ENCODE data around the gene EFCAB11.

DNA sequence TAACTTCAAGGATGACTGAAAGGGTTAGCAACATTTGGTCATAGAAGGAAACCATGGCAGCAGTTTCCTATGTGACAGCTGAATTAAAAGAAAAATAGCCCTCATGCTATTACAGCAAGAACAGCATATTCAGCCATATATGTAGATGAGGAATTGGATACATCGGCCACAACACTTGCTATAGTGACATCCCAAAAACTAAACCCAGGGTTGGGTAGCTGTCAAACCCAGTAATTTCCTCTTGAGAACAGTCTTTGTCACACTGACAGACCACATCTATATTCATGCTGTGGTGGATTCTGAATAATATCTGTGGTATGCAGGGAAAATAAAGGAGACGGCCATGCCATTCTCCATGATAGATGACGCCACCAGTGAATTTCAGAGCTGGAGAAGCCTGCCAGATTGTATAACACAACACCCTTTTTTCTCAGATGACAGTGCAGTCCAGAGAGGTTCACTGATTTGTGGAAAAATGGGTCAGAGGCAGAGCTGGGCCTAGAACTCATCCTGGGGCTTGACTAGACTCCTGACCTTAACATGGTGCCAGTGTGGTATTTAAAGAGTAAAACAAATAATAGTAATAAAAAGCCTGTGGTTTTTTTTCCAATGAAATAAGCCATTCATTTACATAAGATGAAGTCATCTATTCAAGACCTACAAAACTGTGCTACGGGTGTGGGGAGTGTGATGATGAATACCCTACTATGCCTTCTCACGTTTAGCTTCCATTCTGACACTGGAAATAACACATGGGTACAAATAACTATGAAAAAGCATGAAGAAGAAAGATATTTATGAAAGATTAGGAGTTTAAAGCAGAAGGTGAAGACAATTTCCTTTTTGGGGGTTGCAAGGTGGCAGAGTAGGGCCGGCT is 32.3 kb downstream of the EFCAB11 start:
- no peak for TF ChIP-seq POLR2AphosphoS5 (IDR thresholded peaks at IDR 0.05)
- TF ChIP-seq POLR2A (IDR thresholded peaks at IDR 0.05), result no peak
- TF ChIP-seq, protein P1, sequence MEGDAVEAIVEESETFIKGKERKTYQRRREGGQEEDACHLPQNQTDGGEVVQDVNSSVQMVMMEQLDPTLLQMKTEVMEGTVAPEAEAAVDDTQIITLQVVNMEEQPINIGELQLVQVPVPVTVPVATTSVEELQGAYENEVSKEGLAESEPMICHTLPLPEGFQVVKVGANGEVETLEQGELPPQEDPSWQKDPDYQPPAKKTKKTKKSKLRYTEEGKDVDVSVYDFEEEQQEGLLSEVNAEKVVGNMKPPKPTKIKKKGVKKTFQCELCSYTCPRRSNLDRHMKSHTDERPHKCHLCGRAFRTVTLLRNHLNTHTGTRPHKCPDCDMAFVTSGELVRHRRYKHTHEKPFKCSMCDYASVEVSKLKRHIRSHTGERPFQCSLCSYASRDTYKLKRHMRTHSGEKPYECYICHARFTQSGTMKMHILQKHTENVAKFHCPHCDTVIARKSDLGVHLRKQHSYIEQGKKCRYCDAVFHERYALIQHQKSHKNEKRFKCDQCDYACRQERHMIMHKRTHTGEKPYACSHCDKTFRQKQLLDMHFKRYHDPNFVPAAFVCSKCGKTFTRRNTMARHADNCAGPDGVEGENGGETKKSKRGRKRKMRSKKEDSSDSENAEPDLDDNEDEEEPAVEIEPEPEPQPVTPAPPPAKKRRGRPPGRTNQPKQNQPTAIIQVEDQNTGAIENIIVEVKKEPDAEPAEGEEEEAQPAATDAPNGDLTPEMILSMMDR (IDR thresholded peaks at IDR 0.05), result no peak
